BLaER1 treated with 17β-estradiol and CSF1 and Interleukin-3, amounts not matched to agents 10 nM and 100 nM (cell line): Measurements from ENCODE around the gene TMEM179.

Experiments used
- H3K27ac ChIP-seq, 11 experiments: shearing (Covaris generic); formaldehyde crosslinking; 2 replicates each; pipeline ENCODE4 v1.8.1; 2022
- H3K27me3 ChIP-seq, 11 experiments: shearing (Covaris generic); formaldehyde crosslinking; 2 replicates each; pipeline ENCODE4 v1.8.1; 2022
- H3K36me3 ChIP-seq, 11 experiments: shearing (Covaris generic); formaldehyde crosslinking; 2 replicates each; pipeline ENCODE4 v1.8.1; 2022
- H3K4me1 ChIP-seq, 10 experiments: shearing (Covaris generic); formaldehyde crosslinking; 2 replicates each; pipeline ENCODE4 v1.8.1; 2022
- H3K4me2 ChIP-seq, 11 experiments: shearing (Covaris generic); formaldehyde crosslinking; 2 replicates each; pipeline ENCODE4 v1.8.1; 2022
- H3K4me3 ChIP-seq, 10 experiments: shearing (Covaris generic); formaldehyde crosslinking; 2 replicates each; pipeline ENCODE4 v1.8.1; 2022
- H3K9ac ChIP-seq, 11 experiments: shearing (Covaris generic); formaldehyde crosslinking; 2 replicates each; pipeline ENCODE4 v1.8.1; 2022
- H3K9me3 ChIP-seq, 11 experiments: shearing (Covaris generic); formaldehyde crosslinking; replicated peaks in 1 of 11; 2 replicates each; pipeline ENCODE4 v1.8.1; 2022
- H4K20me1 ChIP-seq, 11 experiments: shearing (Covaris generic); formaldehyde crosslinking; 2 replicates each; pipeline ENCODE4 v1.8.1; 2022
- Cebpa-rat ChIP-seq, 11 experiments: shearing (Covaris generic); IDR thresholded peaks; 2 replicates each; pipeline ENCODE4 v1.8.1; 2022

The TMEM179 gene

DNA sequence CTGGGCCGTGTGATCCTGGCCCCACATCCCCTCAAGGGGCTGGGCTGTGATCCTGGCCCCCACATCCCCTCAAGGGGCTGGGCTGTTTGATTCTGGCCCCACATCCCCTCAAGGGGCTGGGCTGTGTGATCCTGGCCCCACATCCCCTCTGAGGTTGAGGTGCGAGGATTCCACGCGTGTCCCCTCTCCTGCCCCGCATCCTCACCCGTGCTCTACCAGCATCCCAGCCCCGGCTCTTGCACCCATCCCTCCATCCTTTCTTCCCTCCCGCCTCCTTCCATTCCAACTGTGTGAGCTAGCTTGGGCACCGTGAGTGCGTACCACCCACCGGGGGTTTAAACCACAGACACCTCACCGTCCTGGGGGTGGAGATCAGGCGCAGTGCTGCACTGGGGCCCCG is 31.1 kb upstream of the TMEM179 start:
- H3K4me2 ChIP-seq = peak overlapping the region in 10 of 11 experiments; percentile 13 to 94 (median 81); a peak in 19 of 22 replicates
- H3K9ac ChIP-seq = peak overlapping the region in 3 of 11 experiments; percentile 31 to 77 (median 75); a peak in 4 of 22 replicates
- H3K4me1 ChIP-seq = peaks cover 25 to 79% (median 60%) of the 10 kb centered on the region in 10 experiments
- peaks cover 0 to 17% (median 0%) of the 10 kb centered on the region in 11 experiments; a peak in 5 of 22 replicates for H3K27me3 ChIP-seq
- no peaks in the 10 kb centered on the region for H3K36me3 ChIP-seq
- no peaks in the 10 kb centered on the region; a peak in 1 of 22 replicates for H3K9me3 ChIP-seq
- no peaks in the 10 kb centered on the region for H4K20me1 ChIP-seq
- no peak overlapping the region; a peak in 1 of 20 replicates for H3K4me3 ChIP-seq
- H3K27ac ChIP-seq = peak overlapping the region in 2 of 11 experiments; percentile 14 to 82; a peak in 3 of 22 replicates
- TF ChIP-seq Cebpa-rat (IDR thresholded peaks at IDR 0.05) = no peak

DNA sequence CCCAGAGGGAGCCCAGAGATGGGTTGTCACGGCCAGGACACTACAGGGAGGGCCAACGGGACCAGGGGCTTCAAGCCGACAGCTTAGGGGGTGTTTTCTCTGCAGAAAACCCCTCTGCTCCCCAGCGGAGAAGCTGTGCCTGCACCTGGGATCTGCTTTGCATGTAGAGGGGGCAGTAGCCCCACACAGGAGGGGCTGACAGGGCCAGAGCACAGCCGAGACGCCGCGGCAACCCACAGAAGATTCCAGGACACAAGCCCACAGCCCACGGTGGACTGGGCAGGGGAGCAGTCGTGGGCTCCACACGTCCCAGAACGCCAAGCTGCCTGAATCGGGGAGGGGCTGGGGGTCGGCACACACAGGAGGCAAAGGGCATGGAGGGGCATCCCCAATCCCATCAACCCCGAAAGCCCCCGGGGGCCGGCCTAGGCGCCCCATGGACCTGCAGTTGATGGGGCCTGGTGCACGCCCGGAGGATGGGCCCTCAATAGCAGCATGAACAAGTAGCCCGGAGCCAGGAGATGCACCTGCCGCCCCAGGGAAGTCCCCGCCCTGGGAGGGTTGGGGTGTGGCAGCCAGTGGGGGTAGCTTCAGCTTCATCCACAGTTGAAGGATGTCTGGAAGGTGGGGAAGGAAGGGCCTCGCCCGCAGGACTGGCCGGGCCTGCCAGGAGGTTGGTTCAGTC is 30.5 kb upstream of the TMEM179 start:
- Histone ChIP-seq H4K20me1 (no peaks in the 10 kb centered on the region), H3K4me2 (peak overlapping the region; percentile 29 to 94 (median 80); a peak in 19 of 22 replicates), H3K9me3 (no peaks in the 10 kb centered on the region; a peak in 3 of 22 replicates), H3K27ac (peak overlapping the region in 6 of 11 experiments; percentile 74 to 89 (median 85); a peak in 10 of 22 replicates), H3K27me3 (peaks cover 0 to 17% (median 0%) of the 10 kb centered on the region in 11 experiments; a peak in 5 of 22 replicates), H3K4me1 (peaks cover 20 to 72% (median 53%) of the 10 kb centered on the region in 10 experiments), H3K9ac (peak overlapping the region in 5 of 11 experiments; percentile 48 to 77 (median 75); a peak in 7 of 22 replicates), H3K36me3 (no peaks in the 10 kb centered on the region), H3K4me3 (no peak overlapping the region; a peak in 2 of 20 replicates)
- TF ChIP-seq Cebpa-rat (IDR thresholded peaks at IDR 0.05) = no peak

DNA sequence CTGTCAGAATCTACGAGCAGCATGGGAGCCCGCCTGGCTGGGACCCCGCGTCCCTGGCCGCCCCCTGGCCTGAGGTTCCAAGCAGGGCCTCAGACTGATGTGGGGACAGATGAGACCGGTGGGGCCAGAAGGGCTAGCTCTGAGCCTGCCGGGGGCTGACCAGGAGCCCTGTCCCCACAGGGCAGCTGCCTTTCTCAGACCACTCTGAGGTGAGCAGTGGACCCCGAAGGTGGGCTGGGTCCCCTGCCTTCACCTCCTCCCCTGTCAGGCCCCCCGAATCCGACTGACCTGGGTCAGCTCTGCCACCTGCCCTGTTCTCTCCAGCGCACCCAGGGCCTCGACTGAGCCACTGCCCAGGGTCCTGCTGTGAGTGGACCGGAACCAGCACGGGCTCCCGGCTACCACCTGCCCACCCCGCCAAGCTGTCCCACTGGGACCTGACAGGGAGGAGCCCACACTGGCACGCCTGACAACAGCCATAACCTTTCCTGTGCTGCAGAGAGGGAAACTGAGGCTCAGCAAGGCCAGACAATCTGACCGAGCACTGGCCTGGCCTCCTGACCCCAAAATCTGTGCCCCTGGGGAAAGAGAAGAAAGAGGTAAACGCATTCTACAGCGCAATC is 29.7 kb upstream of the TMEM179 start:
- Histone ChIP-seq H3K4me1 (peaks cover 16 to 64% (median 46%) of the 10 kb centered on the region in 10 experiments), H3K9ac (peak overlapping the region in 8 of 11 experiments; percentile 42 to 77 (median 69); a peak in 13 of 22 replicates), H3K4me3 (peak overlapping the region in 1 of 10 experiments; percentile 7; a peak in 2 of 20 replicates), H3K27me3 (peaks cover 0 to 17% (median 0%) of the 10 kb centered on the region in 11 experiments; a peak in 5 of 22 replicates), H4K20me1 (no peaks in the 10 kb centered on the region), H3K4me2 (peak overlapping the region; percentile 29 to 94 (median 80); a peak in 20 of 22 replicates), H3K27ac (peak overlapping the region in 8 of 11 experiments; percentile 39 to 89 (median 80); a peak in 16 of 22 replicates), H3K9me3 (peaks cover 5 to 6% (median 5%) of the 10 kb centered on the region in 11 experiments), H3K36me3 (no peaks in the 10 kb centered on the region)
- no peak for TF ChIP-seq Cebpa-rat (IDR thresholded peaks at IDR 0.05)

DNA sequence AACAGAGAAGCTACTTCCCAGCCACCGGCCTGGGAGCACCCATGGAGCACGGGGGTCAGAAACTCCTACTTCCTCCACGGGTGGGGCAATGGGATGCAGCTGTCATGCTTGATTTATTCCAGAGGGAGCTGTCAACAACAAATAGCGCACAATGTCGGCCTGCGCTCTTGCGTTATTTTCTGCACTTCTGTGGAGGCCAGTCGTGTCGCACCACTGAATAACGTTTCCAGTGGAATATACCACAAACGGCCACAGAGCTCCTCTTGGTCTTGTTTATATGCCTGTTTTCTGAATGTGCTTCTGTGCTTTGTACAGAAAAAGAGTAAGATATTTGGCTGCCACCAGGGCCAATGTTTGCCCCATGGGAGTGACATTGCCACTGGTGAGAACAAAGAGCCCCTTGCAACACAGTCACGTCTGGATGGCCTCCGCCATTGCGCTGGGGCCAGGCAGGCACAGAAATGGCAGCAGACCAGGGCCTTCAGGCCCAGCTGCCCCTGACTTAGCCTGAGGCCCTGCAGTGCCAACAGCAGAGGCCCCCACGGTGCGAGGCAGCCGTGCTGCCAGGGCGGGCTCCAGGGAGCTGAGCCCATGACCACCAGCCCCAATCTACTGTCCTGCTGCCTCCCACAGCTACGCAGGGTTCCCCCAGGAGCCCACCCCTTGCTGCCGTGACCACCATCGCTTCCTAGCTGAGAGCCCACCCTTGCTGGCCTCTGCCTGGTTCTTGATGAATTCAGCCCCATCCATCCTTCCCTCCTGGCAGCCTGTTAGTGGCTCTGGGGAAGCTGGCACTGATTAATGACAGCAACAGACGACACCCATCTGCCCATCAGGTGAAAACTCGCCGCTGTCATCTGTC is 28.9 kb upstream of the TMEM179 start:
- Histone ChIP-seq H3K4me3 (no peak overlapping the region; a peak in 1 of 20 replicates), H3K36me3 (no peaks in the 10 kb centered on the region), H3K27ac (peak overlapping the region in 8 of 11 experiments; percentile 39 to 89 (median 80); a peak in 16 of 22 replicates), H3K9me3 (peaks cover 10 to 14% (median 13%) of the 10 kb centered on the region in 11 experiments), H3K4me2 (peak overlapping the region; percentile 34 to 94 (median 80)), H3K27me3 (peaks cover 0 to 17% (median 0%) of the 10 kb centered on the region in 11 experiments; a peak in 5 of 22 replicates), H4K20me1 (no peaks in the 10 kb centered on the region), H3K9ac (peak overlapping the region in 8 of 11 experiments; percentile 42 to 77 (median 69); a peak in 16 of 22 replicates), H3K4me1 (peaks cover 16 to 57% (median 46%) of the 10 kb centered on the region in 10 experiments)
- TF ChIP-seq Cebpa-rat (IDR thresholded peaks at IDR 0.05) = peak in 3 of 11 experiments; percentile 21 to 80 (median 69); a peak in 4 of 22 replicates

DNA sequence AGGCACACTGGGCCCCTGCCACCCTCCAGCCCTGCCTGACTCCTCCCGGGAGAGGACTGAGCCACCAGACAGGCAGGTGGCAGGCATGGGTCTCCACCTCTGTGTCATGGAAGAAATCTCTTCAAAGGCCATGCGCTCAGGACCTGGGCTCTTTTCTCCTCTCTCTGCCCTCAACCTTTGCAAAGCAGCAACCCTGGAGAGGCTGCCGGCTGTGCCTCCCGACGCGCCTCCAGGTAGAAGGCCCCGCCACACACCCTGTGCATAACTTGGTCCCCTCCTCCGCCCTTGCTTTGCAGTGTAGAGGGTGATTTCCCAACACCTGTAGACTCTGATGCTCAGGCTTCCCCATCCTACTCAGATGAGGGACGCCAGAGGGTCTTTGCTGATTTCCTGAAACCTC is 28.2 kb upstream of the TMEM179 start:
- Histone ChIP-seq H3K36me3 (no peaks in the 10 kb centered on the region), H3K9me3 (peaks cover 16 to 21% (median 20%) of the 10 kb centered on the region in 11 experiments), H4K20me1 (no peaks in the 10 kb centered on the region), H3K9ac (peak overlapping the region in 2 of 11 experiments; percentile 76 to 77; a peak in 2 of 22 replicates), H3K4me3 (no peak overlapping the region; a peak in 1 of 20 replicates), H3K27me3 (peaks cover 0 to 17% (median 0%) of the 10 kb centered on the region in 11 experiments; a peak in 5 of 22 replicates), H3K4me1 (peaks cover 16 to 57% (median 46%) of the 10 kb centered on the region in 10 experiments), H3K4me2 (peak overlapping the region; percentile 34 to 94 (median 80); a peak in 21 of 22 replicates), H3K27ac (peak overlapping the region in 5 of 11 experiments; percentile 74 to 89 (median 88); a peak in 8 of 22 replicates)
- TF ChIP-seq Cebpa-rat (IDR thresholded peaks at IDR 0.05) = no peak; a peak in 1 of 22 replicates

DNA sequence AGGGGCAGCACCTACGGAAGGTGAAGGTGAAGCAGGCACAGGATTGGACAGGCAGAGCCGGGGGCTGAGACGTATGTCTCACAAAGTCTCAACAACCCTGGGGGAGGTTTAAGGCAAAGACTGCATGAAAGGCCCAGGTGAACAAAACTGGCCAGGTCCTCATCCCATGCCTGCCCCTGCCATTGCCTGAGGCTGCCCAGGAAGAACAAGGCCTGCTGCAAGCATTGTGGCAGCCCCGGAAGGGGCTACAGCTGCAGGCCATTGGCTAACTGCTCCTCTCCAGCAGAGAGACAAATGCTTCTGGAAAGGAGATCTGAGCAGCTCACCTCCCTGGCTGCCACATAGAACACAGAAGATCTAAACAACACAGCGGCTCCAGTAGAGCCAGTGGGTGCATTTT is 20.4 kb upstream of the TMEM179 start:
- Histone ChIP-seq H3K4me2 (no peak overlapping the region), H3K27ac (no peak overlapping the region), H3K4me1 (no peaks in the 10 kb centered on the region; a peak in 2 of 20 replicates), H4K20me1 (no peaks in the 10 kb centered on the region), H3K9ac (no peak overlapping the region), H3K9me3 (peaks cover 36 to 51% (median 49%) of the 10 kb centered on the region in 11 experiments), H3K4me3 (no peak overlapping the region), H3K27me3 (no peaks in the 10 kb centered on the region), H3K36me3 (no peaks in the 10 kb centered on the region)
- no peak for TF ChIP-seq Cebpa-rat (IDR thresholded peaks at IDR 0.05)

DNA sequence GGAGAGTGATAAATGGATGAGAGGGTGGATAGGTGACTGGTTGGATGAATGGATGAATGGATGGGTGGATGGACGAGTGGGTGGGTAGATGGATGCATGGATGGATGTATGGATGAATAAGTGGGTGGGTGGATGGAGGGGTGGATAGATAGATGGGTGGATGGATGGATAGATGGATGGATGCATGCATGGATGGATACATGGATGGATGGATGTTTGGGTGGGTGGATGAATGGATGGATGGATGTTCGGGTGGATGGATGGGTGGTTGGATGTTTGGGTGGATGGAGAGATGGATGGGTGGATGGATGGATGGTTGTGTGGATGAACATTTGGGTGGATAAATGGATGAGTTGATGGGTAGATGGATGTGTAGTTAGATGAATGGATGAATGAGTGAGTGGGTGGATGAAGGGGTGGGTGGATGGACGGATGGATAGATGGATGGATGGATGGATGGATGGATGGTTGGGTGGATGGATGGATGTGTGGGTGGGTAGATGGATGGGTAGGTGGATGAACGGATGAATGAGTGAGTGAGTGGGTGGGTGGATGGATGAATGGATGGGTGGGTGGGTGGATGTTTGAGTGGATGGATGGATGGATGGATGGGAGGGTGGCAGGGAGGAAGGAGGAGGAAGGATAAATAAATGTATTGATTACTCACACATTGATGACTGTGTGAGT is 9.7 kb upstream of the TMEM179 start:
- H3K4me3 ChIP-seq = no peak overlapping the region
- H4K20me1 ChIP-seq = no peaks in the 10 kb centered on the region
- peaks cover 0 to 12% (median 2%) of the 10 kb centered on the region in 10 experiments; a peak in 7 of 20 replicates for H3K4me1 ChIP-seq
- H3K36me3 ChIP-seq = no peaks in the 10 kb centered on the region
- no peak for TF ChIP-seq Cebpa-rat (IDR thresholded peaks at IDR 0.05)
- H3K27me3 ChIP-seq = no peaks in the 10 kb centered on the region
- no peak overlapping the region for H3K9ac ChIP-seq
- no peak overlapping the region for H3K4me2 ChIP-seq
- no peak overlapping the region for H3K27ac ChIP-seq
- H3K9me3 ChIP-seq = peaks cover 0 to 6% (median 0%) of the 10 kb centered on the region in 11 experiments; a peak in 2 of 22 replicates
